Left ventricle myocardium inferior (tissue), 1 donor: Measurements from ENCODE around the gene TC2N. TPM values are rescaled to one million over a fixed set of nuclear protein-coding genes. Genes with fewer than 3 reads are reported as not detected.

ENCODE experiments used
- DNase-seq: peaks from one replicate; pipeline ENCODE4 v3.0.0-alpha.2; 2020
- H3K27ac ChIP-seq: fragments of 200-600 bp; replicated peaks from 2 replicates; pipeline ENCODE4 v1.8.0; 2021
- H3K27me3 ChIP-seq: fragments of 200-600 bp; 2 replicates; pipeline ENCODE4 v1.8.0; 2021; ENCODE audit warnings: low read depth
- H3K36me3 ChIP-seq: fragments of 200-600 bp; 2 replicates; pipeline ENCODE4 v1.8.0; 2021
- H3K4me1 ChIP-seq: fragments of 200-600 bp; 2 replicates; pipeline ENCODE4 v1.8.0; 2021
- H3K4me3 ChIP-seq: fragments of 200-600 bp; 2 replicates; pipeline ENCODE4 v1.8.0; 2021; ENCODE audit warnings: mild to moderate bottlenecking, moderate library complexity
- H3K9me3 ChIP-seq: fragments of 200-600 bp; replicated peaks from 2 replicates; pipeline ENCODE4 v1.8.0; 2021
- intact Hi-C: fragments of 100-400 bp; cut with micrococcal nuclease; formaldehyde crosslinking; loops from one replicate; pipeline ENCODE4 v1.11.0; 2022
- total RNA-seq: library from RNA; stranded (reverse); fragmentation: NEBNext Ultra II Directional; extraction: Animal tissue kit (Norgen Biotek cat#: 25700); gene quantifications from one replicate; pipeline ENCODE4 v1.2.1, GENCODE V29; 2021
- TF ChIP-seq, protein P1 (sequence below): fragments of 200-600 bp; IDR thresholded peaks from 2 replicates; pipeline ENCODE4 v1.8.0; 2021; ENCODE audit warnings: antibody characterized with exemption, mild to moderate bottlenecking, borderline replicate concordance
- donor health status: DM: no; HTN: yes; CAD: no; lungs with severe emphysema.

The TC2N gene
- total RNA-seq, 1 donor from 2014 or later: 4.1 TPM

GRCh38 chr14:91884664-91885063 is 17.3 kb upstream of the TC2N start:
- H3K4me3 ChIP-seq: no peak overlapping the region
- H3K36me3 ChIP-seq: no peaks in the 10 kb centered on the region
- no peak for DNase-seq
- peak overlapping the region; percentile 82 for H3K27ac ChIP-seq
- intact Hi-C loops: no loop called here
- H3K9me3 ChIP-seq: no peaks in the 10 kb centered on the region
- TF ChIP-seq, protein P1, sequence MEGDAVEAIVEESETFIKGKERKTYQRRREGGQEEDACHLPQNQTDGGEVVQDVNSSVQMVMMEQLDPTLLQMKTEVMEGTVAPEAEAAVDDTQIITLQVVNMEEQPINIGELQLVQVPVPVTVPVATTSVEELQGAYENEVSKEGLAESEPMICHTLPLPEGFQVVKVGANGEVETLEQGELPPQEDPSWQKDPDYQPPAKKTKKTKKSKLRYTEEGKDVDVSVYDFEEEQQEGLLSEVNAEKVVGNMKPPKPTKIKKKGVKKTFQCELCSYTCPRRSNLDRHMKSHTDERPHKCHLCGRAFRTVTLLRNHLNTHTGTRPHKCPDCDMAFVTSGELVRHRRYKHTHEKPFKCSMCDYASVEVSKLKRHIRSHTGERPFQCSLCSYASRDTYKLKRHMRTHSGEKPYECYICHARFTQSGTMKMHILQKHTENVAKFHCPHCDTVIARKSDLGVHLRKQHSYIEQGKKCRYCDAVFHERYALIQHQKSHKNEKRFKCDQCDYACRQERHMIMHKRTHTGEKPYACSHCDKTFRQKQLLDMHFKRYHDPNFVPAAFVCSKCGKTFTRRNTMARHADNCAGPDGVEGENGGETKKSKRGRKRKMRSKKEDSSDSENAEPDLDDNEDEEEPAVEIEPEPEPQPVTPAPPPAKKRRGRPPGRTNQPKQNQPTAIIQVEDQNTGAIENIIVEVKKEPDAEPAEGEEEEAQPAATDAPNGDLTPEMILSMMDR: no peak
- peaks cover 25% of the 10 kb centered on the region for H3K27me3 ChIP-seq
- H3K4me1 ChIP-seq: peaks cover 11% of the 10 kb centered on the region

GRCh38 chr14:91883753-91884152 is 16.4 kb upstream of the TC2N start:
- H3K27ac ChIP-seq: peak overlapping the region; percentile 82
- H3K4me3 ChIP-seq: no peak overlapping the region
- TF ChIP-seq, protein P1: no peak
- H3K4me1 ChIP-seq: peaks cover 2% of the 10 kb centered on the region
- peaks cover 25% of the 10 kb centered on the region for H3K27me3 ChIP-seq
- peak; percentile 69 for DNase-seq
- H3K36me3 ChIP-seq: no peaks in the 10 kb centered on the region
- no peaks in the 10 kb centered on the region for H3K9me3 ChIP-seq
- intact Hi-C loops: no loop called here

DNA sequence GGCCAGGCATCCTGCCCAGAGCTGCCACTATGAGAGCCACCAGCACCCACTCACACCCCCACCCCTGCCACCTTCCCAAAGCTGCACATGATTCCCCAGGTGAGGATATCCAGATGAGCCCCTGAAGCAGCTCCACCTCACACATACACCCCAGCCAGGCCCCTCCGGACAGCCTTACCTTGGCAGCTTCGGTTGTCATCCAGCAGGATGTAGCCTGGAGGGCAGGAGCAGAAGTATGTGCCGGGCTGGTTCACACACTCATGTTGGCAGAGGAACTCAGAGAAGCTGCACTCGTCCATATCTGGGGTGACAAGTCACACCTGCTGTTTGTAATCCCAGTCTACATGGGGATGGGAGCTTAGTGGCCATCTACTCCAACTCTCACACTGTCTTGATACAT is 15.4 kb upstream of the TC2N start:
- H3K36me3 ChIP-seq: peaks cover 4% of the 10 kb centered on the region
- no peak for DNase-seq
- intact Hi-C loops: no loop called here
- no peak overlapping the region for H3K4me3 ChIP-seq
- TF ChIP-seq, protein P1: no peak
- no peaks in the 10 kb centered on the region for H3K9me3 ChIP-seq
- peak overlapping the region; percentile 73 for H3K27ac ChIP-seq
- H3K27me3 ChIP-seq: peaks cover 25% of the 10 kb centered on the region
- H3K4me1 ChIP-seq: no peaks in the 10 kb centered on the region

DNA sequence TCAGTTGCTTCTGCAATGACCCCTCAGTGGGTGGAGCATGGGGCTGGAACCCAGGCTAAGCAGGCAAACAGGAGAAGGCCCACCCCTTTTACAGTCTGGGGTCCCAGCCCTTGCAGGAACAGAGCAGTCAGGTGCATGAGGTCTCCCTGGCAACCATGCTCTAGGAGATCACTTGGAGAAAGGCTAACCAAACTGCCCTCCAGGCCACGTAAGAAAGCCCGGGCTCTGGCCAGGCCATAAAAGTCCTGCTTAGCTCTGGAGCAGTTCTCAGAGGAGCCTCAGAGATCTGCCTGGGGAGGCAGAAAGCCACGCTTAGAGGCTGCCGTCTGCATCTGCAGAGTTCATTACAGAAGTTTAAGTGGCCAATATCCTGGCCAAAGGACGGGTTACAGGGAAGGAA is 15.0 kb upstream of the TC2N start:
- no peaks in the 10 kb centered on the region for H3K4me1 ChIP-seq
- H3K27ac ChIP-seq: peak overlapping the region; percentile 73
- H3K9me3 ChIP-seq: no peaks in the 10 kb centered on the region
- peaks cover 6% of the 10 kb centered on the region for H3K36me3 ChIP-seq
- TF ChIP-seq, protein P1: no peak
- intact Hi-C loops: no loop called here
- H3K27me3 ChIP-seq: peaks cover 25% of the 10 kb centered on the region
- H3K4me3 ChIP-seq: no peak overlapping the region
- DNase-seq: no peak

GRCh38 chr14:91879196-91879595 is 11.9 kb upstream of the TC2N start:
- Histone ChIP-seq H3K4me3 (no peak overlapping the region), H3K36me3 (peaks cover 14% of the 10 kb centered on the region), H3K4me1 (no peaks in the 10 kb centered on the region), H3K27ac (peak overlapping the region; percentile 21), H3K27me3 (peaks cover 32% of the 10 kb centered on the region), H3K9me3 (no peaks in the 10 kb centered on the region)
- DNase-seq: no peak
- intact Hi-C loops: no loop called here
- TF ChIP-seq, protein P1: no peak

GRCh38 chr14:91878274-91878673 is 10.9 kb upstream of the TC2N start:
- intact Hi-C loops: no loop called here
- Histone ChIP-seq H3K9me3 (no peaks in the 10 kb centered on the region), H3K4me3 (no peak overlapping the region), H3K27ac (no peak overlapping the region), H3K27me3 (peaks cover 30% of the 10 kb centered on the region), H3K4me1 (peaks cover under 1% of the 10 kb centered on the region), H3K36me3 (peaks cover 14% of the 10 kb centered on the region)
- TF ChIP-seq, protein P1: no peak
- no peak for DNase-seq
